NCI-H2196 (cell line): ENCODE results near the gene SLX4IP.
A peak's percentile ranks its signal among the peaks of the same experiment; 100 is the strongest.

Source experiments
- DNase-seq: peaks from one replicate; lab custom pipeline; 2025; ENCODE audit not compliant: unreplicated experiment; lab: John Stamatoyannopoulos, UW

SLX4IP gene

GRCh38 chr20:10644458-10645204, 209.5 kb downstream of the SLX4IP start:
- no peak for DNase-seq

GRCh38 chr20:10645205-10645570, 210.1 kb downstream of the SLX4IP start:
- DNase-seq = no peak

- DNase-seq = no peak
These were observed 210.9 kb downstream of the SLX4IP start for GRCh38 chr20:10646006-10646405.

- no peak for DNase-seq
These were observed 211.8 kb downstream of the SLX4IP start for GRCh38 chr20:10646886-10647420.

GRCh38 chr20:10647471-10647870, 212.4 kb downstream of the SLX4IP start:
- DNase-seq = no peak

- no peak for DNase-seq
These were observed 212.8 kb downstream of the SLX4IP start for GRCh38 chr20:10647909-10648308.

GRCh38 chr20:10648651-10649050, 213.5 kb downstream of the SLX4IP start:
- no peak for DNase-seq

- no peak for DNase-seq
These were observed 214.1 kb downstream of the SLX4IP start for GRCh38 chr20:10649080-10649796.

- no peak for DNase-seq
These were observed 214.7 kb downstream of the SLX4IP start for GRCh38 chr20:10649797-10650160.

- peak; percentile 9 for DNase-seq
These were observed 216.3 kb downstream of the SLX4IP start for GRCh38 chr20:10651227-10651990.

- no peak for DNase-seq
These were observed 217.1 kb downstream of the SLX4IP start for GRCh38 chr20:10652185-10652584.

- DNase-seq = no peak
These were observed 217.7 kb downstream of the SLX4IP start for GRCh38 chr20:10652660-10653261.

- DNase-seq = no peak
These were observed 218.6 kb downstream of the SLX4IP start for GRCh38 chr20:10653599-10654249.

- no peak for DNase-seq
These were observed 219.1 kb downstream of the SLX4IP start for GRCh38 chr20:10654250-10654610.

- no peak for DNase-seq
These were observed 219.5 kb downstream of the SLX4IP start for GRCh38 chr20:10654630-10655029.

GRCh38 chr20:10655720-10656669, 220.9 kb downstream of the SLX4IP start:
- DNase-seq = no peak

- no peak for DNase-seq
These were observed 222.3 kb downstream of the SLX4IP start for GRCh38 chr20:10657453-10657852.

GRCh38 chr20:10658051-10658823, 223.1 kb downstream of the SLX4IP start:
- DNase-seq = no peak
